ENCODE measurements around the gene UBR3.
"Not testable (repeated sequence)": the region's sequence is repeated elsewhere in the genome, so short reads cannot be mapped to it uniquely, and the experiment has no call there.

Gene UBR3, protein sequence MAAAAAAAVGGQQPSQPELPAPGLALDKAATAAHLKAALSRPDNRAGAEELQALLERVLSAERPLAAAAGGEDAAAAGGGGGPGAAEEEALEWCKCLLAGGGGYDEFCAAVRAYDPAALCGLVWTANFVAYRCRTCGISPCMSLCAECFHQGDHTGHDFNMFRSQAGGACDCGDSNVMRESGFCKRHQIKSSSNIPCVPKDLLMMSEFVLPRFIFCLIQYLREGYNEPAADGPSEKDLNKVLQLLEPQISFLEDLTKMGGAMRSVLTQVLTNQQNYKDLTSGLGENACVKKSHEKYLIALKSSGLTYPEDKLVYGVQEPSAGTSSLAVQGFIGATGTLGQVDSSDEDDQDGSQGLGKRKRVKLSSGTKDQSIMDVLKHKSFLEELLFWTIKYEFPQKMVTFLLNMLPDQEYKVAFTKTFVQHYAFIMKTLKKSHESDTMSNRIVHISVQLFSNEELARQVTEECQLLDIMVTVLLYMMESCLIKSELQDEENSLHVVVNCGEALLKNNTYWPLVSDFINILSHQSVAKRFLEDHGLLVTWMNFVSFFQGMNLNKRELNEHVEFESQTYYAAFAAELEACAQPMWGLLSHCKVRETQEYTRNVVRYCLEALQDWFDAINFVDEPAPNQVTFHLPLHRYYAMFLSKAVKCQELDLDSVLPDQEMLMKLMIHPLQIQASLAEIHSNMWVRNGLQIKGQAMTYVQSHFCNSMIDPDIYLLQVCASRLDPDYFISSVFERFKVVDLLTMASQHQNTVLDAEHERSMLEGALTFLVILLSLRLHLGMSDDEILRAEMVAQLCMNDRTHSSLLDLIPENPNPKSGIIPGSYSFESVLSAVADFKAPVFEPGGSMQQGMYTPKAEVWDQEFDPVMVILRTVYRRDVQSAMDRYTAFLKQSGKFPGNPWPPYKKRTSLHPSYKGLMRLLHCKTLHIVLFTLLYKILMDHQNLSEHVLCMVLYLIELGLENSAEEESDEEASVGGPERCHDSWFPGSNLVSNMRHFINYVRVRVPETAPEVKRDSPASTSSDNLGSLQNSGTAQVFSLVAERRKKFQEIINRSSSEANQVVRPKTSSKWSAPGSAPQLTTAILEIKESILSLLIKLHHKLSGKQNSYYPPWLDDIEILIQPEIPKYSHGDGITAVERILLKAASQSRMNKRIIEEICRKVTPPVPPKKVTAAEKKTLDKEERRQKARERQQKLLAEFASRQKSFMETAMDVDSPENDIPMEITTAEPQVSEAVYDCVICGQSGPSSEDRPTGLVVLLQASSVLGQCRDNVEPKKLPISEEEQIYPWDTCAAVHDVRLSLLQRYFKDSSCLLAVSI (N-terminal part only)

DNA sequence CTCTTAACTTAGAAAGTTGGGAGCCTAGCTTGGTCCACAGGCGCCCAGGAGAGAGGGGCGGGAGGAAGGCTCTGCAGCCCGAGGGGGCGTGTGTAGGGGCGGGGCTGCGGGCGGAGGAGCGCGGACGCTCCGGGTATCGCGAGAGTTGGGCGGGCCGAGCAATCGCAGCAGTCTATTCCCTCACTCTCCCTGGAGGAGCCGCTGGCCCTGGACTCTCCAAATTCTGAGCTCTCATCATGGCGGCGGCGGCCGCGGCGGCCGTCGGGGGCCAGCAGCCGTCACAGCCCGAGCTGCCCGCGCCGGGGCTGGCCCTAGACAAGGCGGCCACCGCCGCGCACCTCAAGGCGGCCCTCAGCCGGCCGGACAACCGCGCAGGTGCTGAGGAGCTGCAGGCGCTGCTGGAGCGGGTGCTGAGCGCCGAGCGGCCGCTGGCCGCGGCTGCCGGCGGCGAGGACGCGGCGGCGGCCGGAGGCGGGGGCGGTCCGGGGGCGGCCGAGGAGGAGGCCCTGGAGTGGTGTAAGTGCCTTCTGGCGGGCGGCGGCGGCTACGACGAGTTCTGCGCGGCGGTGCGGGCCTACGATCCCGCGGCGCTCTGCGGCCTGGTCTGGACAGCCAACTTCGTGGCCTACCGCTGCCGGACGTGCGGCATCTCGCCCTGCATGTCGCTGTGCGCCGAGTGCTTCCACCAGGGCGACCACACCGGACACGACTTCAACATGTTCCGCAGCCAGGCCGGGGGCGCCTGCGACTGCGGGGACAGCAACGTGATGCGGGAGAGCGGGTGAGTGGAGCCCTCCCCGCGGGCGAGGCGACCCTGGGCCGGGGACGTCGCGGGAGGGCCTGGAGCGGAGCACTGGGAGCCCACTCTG, at the start of gene UBR3:
Gene UBR3, plus strand, starts transcription at position 183 of the 869 bp plus-strand sequence. Its CDS starts 54 bp downstream, at position 237.
- DNase-seq (ENCODE audit: low read depth) = no peak

DNA sequence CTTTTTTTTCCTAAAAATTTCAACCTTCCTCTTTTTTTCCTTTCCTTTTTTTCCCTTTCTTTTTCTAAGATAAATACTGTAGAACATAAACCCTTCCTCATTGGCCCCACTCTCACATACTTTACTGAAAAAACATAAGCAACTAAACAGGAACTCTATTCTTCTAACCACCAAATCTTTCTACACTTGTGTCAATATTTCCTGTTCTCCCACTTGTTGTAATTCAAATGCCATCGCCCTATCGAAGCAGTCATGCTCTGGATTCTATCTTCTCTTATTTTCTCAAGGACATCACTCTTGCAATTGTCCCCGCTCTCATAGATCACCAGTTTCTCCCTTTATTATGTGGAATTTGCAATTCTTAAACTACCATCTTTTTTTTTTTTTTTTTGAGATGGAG, 48.8 kb upstream of the UBR3 start:
- DNase-seq (ENCODE audit: low read depth) = no peak

DNA sequence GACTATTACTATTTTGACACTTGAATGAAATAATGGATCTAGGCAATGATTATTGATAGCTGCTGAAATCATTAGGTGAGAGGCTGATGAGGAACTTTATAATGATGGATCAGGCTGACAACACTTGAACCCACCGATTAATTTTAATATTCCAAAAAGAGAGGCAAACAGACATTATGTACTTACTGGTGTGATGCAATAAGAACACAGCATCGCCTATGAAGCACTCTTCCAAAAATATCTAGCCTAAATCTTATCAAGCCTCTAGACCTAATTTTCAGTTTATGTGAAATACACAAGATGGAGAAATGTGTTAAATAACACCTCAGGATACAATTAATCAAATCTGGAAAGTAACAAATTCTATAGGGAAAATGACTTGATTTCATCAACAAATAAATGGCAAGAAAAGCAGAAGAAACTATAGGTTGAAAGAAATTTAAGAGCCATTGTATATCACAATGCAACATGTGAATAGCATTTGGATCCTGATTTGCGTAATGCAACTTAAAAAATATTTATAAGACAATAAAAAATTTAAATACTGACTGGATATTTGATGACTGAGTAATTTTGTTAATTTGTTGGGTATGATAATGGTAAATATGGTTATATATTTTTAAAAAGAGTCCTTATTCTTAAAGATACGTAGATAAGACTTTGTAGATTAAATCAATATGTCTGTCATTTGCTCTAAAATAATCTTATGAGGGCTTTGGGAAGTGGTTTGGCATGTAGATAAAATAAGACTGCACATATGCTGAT, 45.8 kb upstream of the UBR3 start:
- no peak for DNase-seq (ENCODE audit: low read depth)

DNA sequence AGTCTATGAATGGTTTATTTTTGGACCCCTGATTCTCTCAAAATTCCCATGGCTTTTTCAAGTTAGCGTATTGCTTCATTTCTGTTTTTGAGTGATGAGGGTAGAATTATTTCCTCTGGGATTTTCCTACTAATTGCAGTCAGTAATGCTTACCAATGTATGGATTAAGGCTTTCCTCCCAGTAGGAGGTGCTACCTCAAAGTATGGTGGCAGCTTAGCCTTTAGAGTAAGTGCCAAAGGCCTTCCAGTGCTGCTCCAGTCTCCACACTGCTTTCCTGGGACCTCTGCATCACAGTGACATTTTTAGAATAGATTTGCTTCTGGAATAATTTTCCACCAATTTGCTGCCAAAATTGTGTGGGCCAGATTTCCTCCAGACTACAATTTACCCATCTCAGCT, 44.7 kb upstream of the UBR3 start:
- DNase-seq (ENCODE audit: low read depth) = no peak

DNA sequence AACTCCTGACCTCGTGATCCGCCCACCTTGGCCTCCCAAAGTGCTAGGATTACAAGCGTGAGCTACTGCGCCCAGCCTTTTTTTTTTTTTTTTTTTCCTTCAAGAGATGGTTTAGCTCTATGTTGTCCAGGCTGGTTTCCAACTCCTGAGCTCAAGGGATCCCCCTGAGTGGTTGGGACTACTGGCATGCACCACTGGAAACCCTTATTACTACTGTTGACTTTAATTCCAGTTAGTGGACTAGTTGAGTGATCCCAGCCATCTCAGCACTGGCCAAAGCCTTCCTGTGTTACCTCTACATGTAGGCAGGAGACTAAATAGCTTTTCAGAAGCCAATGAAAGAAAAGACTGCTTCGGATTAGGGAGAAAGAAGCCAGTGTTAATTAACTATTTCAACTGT, 36.7 kb upstream of the UBR3 start:
- DNase-seq (ENCODE audit: low read depth) = no peak

DNA sequence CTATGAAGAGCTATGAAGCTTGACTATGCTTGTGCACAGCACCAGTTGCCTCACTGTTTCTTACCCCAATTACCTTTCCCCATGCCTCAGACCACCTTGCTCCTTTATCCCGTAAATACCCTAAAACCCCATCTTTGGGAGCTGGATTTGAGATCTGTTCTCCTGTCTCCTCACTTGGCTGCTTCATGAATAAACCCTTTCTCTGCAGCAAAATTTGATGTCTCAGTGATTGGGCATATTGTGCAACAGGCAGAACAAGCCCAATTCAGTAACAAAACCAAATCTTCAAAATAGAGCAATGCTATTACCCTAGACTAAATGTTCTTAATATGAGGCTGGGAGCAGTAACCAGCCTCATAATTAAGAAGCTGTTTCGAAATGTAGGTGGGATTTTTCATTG, 32.1 kb upstream of the UBR3 start:
- no peak for DNase-seq (ENCODE audit: low read depth)

DNA sequence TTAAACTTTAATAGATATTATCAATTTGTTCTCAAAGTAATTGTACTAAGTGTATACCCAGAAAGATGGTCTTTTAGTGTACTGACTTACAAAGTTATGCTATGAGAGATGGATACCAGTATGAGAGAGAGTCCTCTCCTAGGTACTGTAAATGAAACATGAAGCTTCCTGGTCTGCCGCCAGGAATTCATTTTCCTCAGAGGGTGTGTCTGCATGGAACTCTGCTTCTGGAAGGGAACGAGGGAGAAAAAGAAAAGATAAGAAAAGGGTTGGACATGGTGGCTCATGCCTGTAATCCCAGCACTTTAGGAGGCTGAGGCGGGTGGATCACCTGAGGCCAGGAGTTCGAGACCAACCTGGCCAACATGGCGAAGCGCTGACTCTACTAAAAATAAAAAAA, 30.8 kb upstream of the UBR3 start:
- no peak for DNase-seq (ENCODE audit: low read depth)

DNA sequence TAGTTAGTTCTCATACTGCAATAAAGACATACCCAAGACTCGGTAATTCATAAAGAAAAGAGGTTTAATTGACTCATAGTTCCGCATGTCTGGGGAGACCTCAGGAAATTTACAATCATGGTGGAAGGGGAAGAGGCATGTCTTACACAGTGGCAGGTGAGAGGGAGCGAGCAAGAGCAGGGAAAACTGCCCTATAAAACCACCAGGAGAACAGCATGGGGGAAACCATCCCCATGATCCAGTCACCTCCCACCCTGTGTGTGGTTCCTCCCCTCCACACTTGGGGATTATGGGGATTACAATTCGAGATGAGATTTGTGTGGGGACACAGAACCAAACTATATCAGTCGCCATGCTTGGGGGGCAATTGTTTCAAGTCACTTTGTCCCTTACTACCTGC, 29.7 kb upstream of the UBR3 start:
- no peak for DNase-seq (ENCODE audit: low read depth)

DNA sequence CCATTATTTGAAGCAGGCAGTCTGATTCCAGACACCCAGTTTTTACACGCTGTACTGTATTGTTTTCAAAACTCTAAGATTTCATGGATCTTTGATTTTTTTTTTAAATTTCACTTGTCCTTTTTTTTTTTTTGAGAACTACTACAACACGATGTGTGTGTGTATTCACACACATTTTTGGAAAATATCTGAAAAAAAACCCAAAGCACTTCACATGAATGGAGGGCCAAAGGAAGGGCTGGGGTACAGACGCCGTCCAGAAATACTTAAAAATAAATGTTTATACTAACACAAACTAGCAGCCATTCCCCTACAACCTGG, 28.9 kb upstream of the UBR3 start:
- no peak for DNase-seq (ENCODE audit: low read depth)

DNA sequence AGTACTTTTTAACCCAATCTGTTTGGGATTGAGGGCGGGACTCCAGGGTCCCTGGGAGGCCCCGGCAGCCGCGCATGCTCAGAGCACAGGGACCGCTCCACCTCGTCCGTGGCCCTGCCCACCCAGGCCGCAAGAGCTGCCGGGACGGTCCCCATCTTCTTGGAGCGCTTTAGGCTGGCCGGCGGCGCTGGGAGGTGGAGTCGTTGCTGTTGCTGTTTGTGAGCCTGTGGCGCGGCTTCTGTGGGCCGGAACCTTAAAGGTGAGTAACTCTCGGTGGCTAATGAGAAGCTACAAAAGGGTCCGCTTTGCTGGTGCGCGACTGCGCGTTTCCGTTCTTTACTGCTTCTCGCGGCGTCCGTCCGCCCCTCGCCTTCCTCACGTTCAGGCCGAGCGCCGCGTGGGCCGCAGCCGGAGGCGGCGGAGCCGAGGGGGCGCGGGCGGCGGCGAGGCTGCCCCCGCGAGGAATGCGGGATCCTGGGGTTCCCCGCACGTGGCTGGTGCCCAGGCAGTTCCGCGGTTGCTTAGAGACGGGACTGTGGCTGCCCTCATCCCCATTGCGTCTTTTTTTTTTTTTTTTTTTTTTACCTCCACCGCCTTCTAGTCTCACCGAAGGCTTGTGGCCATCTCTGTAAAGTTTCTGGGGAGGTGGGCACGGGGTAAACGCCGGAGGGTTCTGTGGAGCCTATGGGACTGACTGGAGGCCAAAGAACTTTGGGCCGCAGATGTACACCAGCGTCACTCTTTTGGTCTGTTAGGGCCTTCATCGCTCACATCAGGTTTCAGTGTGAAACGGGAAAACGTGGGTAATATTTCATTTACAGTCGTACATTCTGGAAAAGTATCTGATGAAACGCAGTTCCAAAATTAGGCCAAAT, 28.3 kb upstream of the UBR3 start, which contains the start of gene SSB:
Gene SSB, plus strand, starts transcription at position 154 of the 875 bp plus-strand sequence. CDS start 2,090 bp downstream, outside the sequence.
- DNase-seq (ENCODE audit: low read depth) = peak; percentile 72

DNA sequence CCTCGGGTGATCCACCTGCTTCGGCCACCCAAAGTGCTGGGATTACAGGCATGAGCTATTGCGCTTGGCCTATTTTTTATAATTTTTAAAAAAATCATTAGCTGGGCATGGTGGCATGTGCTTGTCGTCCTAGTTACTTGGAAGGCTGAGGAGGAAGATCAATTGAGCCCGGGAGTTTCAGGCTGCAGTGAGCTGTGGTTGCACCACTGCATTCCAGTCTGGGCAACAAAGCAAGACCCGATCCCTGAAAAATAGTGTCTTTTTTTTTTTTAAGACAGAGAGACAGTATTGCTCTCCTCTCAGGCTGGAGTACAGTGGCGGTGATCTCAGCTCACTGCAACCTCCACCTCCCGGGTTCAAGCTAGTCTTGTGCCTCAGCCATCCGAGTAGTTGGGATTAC, 23.8 kb upstream of the UBR3 start:
- no peak for DNase-seq (ENCODE audit: low read depth)

DNA sequence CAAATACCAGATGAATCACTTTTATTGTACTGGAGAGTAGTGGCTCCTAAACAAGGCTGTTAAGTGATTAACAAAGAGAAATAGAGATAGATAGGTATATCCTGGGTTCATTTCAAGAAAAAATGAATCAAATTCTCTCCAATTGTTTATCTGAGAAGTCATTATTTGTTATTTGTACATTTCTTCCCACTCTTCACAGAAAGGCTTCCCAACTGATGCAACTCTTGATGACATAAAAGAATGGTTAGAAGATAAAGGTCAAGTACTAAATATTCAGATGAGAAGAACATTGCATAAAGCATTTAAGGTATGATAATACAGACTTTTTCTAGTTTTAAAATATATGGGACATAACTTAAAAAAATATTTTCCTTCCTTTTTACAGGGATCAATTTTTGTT, 20.7 kb upstream of the UBR3 start:
- no peak for DNase-seq (ENCODE audit: low read depth)

DNA sequence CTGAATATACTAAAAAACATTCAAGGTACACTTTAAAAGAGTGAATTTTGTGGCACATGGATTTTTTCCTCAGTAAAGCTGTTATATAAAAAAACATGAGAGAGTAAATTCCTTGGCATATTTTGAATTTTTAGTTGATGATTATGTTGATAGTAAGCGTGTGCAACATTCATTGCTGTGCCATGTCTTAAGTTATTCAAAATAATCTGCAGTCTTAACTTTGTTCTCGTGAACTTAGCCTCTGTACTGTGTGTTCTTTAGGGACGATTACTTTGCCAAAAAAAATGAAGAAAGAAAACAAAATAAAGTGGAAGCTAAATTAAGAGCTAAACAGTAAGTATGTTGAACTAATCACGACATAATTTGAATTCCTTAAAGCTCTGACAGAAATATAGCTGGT, 19.0 kb upstream of the UBR3 start:
- no peak for DNase-seq (ENCODE audit: low read depth)

DNA sequence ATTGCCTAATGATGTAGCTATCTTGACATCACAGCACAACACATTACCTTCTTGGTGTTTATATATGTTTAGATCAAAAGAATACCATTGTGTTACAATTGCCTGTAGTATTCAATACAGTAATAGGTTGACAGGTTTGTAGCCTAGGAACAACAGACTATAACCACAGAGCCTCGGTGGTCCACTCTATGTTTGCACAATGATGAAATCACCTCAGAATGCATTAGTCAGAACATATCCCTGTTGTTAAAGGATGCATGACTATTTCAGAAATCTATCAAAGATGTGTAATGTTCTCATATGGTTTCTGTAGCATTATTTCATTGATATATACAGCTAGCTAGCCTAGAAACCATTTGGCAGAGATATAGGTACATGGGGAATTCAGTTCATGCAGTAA, 11.4 kb upstream of the UBR3 start:
- DNase-seq (ENCODE audit: low read depth) = no peak

DNA sequence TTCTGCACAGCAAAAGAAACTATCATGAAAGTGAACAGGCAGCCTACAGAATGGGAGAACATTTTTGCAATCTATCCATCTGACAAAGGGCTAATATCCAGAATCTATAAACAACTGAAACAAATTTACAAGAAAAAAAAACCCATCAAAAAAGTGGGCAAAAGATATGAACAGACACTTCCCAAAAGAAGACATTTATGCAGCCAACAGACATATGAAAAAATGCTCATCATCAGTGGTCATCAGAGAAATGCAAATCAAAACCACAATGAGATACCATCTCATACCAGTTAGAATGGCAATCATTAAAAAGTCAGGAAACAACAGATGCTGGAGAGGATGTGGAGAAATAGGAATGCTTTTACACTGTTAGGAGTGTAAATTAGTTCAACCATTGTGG, 10.3 kb upstream of the UBR3 start:
- DNase-seq (ENCODE audit: low read depth) = not testable (repeated sequence)

DNA sequence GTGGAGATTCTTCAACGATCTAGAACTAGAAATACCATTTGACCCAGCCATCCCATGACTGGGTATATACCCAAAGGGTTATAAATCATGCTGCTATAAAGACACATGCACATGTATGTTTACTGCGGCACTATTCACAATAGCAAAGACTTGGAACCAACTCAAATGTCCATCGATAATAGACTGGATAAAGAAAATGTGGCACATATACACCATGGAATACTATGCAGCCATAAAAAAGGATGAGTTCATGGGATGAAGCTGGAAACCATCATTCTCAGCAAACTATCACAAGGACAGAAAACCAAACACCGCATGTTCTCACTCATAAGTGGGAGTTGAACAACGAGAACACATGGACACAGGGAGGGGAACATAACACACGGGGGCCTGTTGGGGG, 9.9 kb upstream of the UBR3 start:
- not testable (repeated sequence) for DNase-seq (ENCODE audit: low read depth)

DNA sequence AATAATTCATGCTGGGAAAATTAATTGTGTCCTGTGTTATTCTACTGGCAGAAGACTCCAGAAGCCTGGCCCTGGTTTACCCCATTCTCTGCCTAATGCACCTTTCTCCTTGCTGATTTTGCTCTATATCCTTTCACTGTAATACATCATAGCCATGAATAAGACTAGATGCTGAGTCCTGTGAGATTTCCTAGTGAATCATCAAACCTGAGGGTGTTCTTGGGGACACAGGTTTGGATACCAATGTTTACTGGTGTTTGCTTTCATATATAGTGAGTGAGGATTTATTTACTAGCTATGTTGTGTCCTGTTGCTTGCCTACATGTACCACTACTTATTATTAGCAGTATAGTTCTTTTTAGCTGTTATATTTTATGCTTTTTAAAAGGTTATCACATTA, 9.0 kb upstream of the UBR3 start:
- no peak for DNase-seq (ENCODE audit: low read depth)

DNA sequence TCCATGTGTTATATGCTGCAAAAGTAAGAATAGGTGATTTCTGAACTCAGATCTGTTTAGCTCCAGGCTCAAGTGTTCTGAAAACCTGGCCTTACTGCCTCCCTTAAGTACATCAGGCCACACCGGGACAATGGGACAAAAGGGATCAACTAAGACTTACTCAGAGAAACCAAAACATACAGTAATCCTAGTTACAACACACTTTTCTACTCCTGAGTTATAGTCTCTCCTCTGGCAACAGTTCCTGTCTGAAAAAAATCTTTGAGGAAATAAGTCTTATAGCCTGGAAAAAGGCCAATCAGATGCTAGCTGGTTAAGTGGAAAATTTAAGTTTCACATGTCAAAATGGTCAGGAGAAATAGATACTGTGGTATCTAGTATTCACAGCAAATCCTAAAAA, 8.1 kb upstream of the UBR3 start:
- DNase-seq (ENCODE audit: low read depth) = no peak

DNA sequence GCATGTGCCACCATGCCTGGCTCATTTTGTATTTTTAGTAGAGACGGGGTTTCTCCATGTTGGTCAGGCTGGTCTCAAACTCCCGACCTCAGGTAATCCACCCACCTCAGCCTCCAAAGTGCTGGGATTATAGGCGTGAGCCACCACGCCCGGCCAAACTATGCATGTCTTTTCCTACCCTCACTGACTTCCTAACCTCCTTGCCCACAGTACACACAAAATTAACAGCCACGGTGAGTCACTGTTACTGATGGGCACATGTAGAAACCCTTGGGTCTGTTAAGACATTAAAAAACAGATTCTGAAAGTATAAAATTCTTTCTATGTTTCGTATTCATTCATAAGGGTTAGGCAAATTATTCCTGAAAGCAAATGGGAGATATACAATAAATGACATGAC, 7.2 kb upstream of the UBR3 start:
- not testable (repeated sequence) for DNase-seq (ENCODE audit: low read depth)

DNA sequence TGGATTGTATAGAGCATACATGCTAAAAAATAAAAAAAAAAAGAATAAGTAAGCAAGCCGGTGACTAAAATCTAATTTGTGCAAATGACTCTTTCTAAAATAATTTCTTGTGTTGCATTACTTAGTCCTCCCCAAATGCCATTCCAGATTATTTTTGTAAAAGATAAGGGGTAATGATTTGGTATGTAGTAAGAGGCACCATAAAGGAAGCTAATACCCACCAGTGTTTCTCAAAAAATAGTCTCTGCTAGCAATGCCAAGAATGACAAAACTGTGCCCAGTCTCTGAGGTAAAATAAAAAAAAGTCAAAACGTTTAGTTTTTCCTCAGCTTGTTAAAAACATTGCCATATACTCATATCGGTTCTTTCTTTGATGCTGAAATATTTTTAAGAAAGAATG, 5.2 kb upstream of the UBR3 start:
- no peak for DNase-seq (ENCODE audit: low read depth)

Data from HS-27A (cell line).